Inflammatory macrophage treated with lipopolysaccharide for 4 hours (primary cell): Measurements from ENCODE around the gene SRXN1.
A peak's percentile ranks its signal among the peaks of the same experiment; 100 is the strongest.
"Not testable (repeated sequence)": the region's sequence is repeated elsewhere in the genome, so short reads cannot be mapped to it uniquely, and the experiment has no call there.

Experiments
- DNase-seq: peaks from one replicate; pipeline ENCODE4 v3.0.0-alpha.2; 2020

SRXN1 gene

DNA sequence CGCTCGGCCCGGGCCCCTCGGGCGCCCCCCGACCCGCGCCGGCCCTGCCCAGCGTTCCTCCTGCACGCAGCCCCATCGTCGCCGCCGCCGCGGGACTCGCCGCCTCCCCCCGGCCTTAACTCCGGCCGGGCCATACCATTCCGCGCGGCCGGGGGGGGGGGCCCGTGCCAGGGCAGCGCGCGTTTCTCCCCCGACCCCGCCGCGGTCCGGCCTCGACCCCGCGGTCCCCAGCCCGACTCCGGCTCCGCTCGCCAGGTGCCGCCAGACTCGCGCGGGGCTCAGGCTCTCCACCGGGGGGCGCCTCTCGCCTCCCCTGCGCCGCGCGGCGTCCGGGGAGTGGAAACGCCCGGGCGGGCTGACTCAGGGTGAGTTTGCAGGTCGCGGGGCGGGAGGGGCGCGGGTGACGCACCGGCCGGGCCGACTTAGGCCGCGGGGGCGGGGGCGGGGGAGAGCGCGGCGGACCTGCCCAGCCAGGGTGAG, at the start of gene SRXN1:
SRXN1 (minus strand) TSS at position 91 of the 480 bp plus-strand sequence; CDS start at position 76, 15 bp downstream.
- peak; percentile 92 for DNase-seq

- DNase-seq = no peak
These were observed 48.6 kb upstream of the SRXN1 start for GRCh38 chr20:701401-702129.

DNA sequence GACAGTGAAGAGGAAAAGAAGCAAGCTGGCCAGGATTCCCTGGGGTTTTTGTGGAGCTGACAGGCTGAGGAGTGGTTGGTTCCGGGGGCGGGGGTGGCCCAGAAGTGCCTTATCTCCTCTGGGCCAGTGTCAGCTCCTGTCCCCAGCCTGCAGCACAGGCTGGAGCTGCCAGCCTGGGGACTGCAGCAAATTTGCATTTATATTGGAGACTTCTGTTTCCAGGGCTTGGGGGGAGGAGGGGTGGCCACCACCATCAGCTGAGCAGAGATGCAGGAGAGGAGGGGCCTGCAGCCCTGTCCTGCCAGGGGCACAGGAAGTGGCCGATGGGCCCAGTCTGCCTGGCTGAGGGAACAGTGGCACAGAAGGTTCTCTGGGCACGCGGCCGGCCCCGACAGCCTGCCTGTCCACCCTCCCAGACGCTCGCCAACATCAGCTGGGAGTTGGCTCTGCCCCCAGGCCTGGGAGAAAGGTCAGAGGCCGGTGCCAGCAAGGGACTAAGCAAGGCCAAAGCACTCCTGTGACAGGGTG, 46.9 kb upstream of the SRXN1 start:
- no peak for DNase-seq

GRCh38 chr20:699342-699741, 46.3 kb upstream of the SRXN1 start:
- no peak for DNase-seq

DNA sequence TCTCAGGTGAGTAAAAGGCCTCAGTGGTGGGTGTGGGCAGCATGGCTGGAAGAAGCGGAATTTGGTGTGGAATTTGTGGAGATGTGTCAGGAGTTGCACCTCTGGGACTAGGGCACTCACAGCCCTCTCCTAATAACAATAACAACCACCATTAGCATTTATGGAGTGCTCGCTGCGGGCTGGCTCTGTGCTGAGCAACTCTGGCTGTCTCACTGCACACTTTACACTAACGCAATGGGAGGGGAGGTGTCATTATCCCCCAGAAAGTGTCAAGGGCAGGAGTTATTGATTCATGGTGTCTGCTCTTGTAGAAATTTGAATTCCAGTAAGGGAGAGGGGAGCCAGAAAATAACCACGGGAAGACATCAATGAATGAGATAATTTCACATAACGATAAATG, 45.3 kb upstream of the SRXN1 start:
- no peak for DNase-seq

DNA sequence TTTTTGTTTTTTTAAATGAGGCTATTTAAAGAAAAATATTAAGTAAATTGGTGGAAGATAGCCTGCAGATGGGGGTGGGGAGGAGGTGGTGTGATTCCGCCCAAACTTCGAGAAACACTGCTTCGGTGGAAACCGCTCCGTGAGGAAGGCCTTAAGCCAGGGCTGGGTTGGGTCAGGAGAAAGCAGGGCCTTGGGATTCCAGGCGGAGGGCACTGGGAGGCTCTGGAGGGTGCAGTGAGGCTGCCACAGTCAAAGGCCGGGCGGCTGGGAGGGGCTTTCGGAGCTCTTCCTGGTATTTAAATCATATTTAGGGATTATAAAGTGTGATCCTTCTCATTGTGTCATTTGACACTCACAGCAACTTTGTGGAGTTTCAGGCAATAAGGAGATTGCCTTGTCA, 44.8 kb upstream of the SRXN1 start:
- DNase-seq = no peak

DNA sequence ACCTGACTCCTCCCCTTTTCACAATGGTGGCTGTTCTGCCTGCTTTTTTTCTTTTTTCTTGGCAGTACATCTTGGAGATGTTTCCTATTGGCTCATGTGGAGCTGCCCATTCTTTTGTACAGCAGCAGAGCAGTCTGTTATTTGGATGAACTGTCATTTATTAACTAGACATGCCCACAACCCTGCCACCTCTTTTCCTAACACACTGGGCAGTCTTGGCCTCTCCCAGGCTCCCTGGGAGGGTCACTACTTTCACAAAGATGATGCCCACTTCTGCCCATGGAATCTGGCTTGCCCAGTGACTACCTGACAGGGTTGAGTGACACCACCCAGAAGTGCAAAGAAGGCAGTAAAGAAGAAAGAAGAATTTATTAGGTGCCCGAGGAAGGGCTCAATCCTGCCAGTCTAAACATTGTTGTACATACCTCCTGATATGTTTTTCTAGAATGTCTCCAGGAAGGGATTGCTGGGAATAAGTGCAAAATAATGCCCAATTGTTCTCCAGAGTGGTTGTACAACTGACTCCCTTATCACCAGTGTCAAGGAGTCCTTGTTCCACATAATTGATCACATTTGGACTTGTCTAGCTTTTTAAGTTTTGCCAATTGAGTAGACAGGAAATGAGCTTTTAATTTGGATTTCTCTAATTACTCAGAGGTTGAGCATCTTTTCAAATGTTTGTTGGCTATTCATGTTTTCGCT, 42.3 kb upstream of the SRXN1 start:
- DNase-seq = no peak

DNA sequence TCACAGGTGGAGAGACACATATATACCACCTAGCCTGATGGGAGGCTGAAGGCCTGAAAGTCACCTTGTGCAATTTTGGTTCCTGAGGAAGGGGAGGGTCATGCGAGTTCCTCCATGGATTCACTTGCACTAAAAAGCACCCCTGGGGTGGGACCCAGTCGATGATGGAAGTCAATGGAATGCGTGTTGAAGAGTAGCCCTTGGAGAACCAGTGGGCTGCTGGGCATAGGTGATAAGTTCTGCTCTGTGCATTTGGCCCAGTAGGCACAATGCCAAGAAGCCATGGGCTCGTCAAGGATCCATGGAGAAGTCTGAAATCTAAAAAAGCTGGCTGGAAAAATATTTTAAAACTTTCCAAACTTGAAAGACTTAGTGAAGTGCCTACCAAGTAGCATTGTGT, 41.5 kb upstream of the SRXN1 start:
- DNase-seq = no peak

DNA sequence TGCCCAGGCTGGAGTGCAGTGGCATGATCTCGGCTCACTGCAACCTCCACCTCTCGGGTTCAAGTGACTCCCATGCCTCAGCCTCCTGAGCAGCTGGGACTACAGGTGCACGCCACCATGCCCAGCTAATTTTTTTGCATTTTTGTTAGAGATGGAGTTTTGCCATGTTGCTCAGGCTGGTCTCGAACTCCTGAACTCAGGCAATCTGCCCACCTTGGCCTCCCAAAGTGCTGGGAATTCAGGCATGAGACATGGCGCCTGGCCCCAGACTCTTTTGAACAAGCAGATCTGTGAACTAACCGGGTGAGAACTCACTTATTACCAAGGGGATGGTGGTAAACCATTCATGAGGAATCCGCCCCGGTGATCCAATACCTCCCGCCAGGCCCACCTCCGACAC, 40.8 kb upstream of the SRXN1 start:
- not testable (repeated sequence) for DNase-seq

DNA sequence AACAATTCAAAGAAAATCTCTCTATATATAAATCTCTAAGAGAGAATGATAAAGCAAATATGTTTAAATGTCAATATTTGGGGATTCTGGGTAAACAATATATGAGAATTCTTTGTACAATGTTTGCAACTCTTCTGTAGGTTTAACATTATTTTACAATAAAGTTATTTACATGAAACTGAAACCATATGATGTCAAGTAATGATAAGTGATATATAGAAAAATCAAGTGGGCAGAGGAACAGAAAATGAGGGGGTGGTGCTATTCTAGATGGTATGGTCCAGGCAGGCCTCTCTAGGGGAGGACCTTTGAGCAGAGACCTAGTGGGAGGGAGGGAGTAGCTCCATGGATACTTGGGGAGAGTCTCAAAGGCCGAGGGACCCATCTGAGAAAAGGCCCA, 39.0 kb upstream of the SRXN1 start:
- no peak for DNase-seq

DNA sequence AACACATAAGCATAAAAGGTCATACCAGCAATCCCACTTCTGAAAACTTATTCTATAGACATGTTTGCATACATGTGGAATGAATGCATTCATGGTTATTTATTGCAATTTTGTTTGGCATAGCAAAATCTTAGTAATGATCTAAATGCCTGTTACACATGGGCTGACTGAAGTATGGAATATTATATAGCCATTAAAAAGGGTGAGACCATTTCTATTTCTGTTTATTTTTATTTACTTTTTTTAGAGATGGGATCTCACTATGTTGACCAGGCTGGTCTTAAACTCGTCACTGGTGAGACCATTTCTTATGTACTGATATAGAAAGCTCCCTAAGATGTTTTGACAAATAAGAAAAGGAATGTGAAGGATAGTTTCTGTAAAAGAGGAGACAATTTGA, 36.9 kb upstream of the SRXN1 start:
- DNase-seq = no peak

GRCh38 chr20:689348-689747, 36.3 kb upstream of the SRXN1 start:
- no peak for DNase-seq

DNA sequence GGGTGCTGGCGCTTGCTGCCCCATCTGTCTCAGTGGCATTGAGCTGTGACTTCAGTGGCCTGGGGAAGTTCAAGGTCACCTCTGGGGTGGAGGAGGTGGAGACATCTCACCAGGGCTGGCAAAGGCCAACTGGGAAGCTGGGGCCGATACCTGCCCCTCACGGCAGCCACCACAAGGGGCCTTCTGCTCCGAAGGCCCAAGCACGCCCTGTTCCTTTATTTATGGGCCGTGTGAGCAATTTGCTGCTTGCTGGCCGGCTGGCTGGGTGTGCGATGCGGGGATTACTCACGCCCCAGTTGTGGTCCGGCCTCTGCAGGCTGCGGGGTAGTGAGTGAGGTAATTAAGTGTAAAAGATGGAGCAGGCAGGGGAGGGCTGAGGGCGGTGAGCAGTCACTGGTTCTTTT, 35.8 kb upstream of the SRXN1 start:
- no peak for DNase-seq

- DNase-seq = no peak
These were observed 34.6 kb upstream of the SRXN1 start for GRCh38 chr20:687468-688203.

- no peak for DNase-seq
These were observed 31.8 kb upstream of the SRXN1 start for GRCh38 chr20:684676-685319.

DNA sequence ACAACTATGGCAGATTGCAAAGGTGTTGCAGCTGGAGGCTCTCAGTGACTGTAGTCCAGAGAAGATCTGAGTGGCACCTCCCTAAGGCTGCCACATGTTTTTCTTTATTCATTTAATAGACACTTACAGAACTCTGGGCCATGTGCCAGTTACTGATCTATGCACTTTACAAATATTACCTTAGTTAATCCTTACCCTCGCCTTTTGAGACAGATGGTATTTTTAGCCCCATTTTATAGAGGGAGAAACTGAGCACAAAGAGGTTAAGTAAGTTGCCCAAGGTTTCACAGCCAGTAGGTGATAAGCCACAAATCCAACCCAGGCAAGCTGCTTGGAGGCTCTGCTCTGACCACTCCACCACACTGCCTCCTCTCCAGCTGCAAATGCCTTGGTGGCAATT, 29.1 kb upstream of the SRXN1 start:
- no peak for DNase-seq

DNA sequence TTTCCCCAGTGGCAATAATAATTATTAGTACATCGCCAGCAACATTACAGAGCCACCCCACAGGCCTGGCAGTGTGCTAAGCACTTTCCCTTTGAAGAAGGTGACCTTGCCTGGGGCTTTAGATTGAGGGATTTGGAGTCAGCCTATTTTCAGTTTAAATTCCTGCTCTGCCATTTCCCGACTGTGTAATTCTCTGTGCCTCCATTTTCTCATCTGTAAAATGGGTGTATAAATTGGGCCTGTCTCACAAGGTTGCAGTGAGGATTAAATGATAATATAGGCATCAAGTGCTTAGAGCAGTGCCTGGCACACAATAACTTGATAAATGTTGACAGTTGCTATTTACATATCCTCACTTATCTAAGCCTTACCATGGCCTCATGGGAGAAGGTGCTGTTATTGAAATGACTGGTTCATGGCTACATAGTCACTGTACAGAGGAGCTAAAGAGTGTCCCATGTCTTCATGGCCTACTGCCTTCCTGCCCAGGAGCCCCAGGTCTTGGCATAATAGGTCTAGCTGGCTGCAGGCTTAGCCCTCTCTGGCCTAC, 27.7 kb upstream of the SRXN1 start:
- no peak for DNase-seq

- DNase-seq = peak; percentile 67
These were observed 25.0 kb upstream of the SRXN1 start for GRCh38 chr20:677957-678356.

- DNase-seq = no peak
These were observed 24.0 kb upstream of the SRXN1 start for GRCh38 chr20:676967-677366.

GRCh38 chr20:676315-676937, 23.4 kb upstream of the SRXN1 start:
- DNase-seq = peak; percentile 75

- DNase-seq = peak; percentile 59
These were observed 22.7 kb upstream of the SRXN1 start, which contains the start of gene SCRT2 for GRCh38 chr20:675453-676314. TSS of gene SCRT2 (minus strand) at chr20:675802. CDS start at chr20:675601, 201 bp downstream.
